HG03097 (cell line): Measurements from ENCODE around the gene MYO5C.
"Not testable (repeated sequence)": the region's sequence is repeated elsewhere in the genome, so short reads cannot be mapped to it uniquely, and the experiment has no call there.

ENCODE experiments used
- ATAC-seq: cut with Tn5 transposase; IDR thresholded peaks from one replicate; pipeline ENCODE4 v1.9.1; 2021; ENCODE audit not compliant: unreplicated experiment, low FRiP score

MYO5C gene

GRCh38 chr15:52246686-52247431 is 48.7 kb downstream of the MYO5C start:
- no peak for ATAC-seq

GRCh38 chr15:52243697-52244555 is 51.7 kb downstream of the MYO5C start:
- ATAC-seq = no peak

GRCh38 chr15:52243286-52243685 is 52.3 kb downstream of the MYO5C start:
- no peak for ATAC-seq

- ATAC-seq = no peak
Observed at GRCh38 chr15:52241489-52241888, 54.1 kb downstream of the MYO5C start.

- ATAC-seq = no peak
Observed at GRCh38 chr15:52240166-52240565, 55.4 kb downstream of the MYO5C start.

- ATAC-seq = not testable (repeated sequence)
Observed at GRCh38 chr15:52238989-52239525, 56.5 kb downstream of the MYO5C start.

GRCh38 chr15:52238149-52238548 is 57.5 kb downstream of the MYO5C start:
- no peak for ATAC-seq

GRCh38 chr15:52236013-52236412 is 59.6 kb downstream of the MYO5C start:
- ATAC-seq = no peak

GRCh38 chr15:52234596-52235541 is 60.7 kb downstream of the MYO5C start:
- no peak for ATAC-seq

- ATAC-seq = no peak
Observed at GRCh38 chr15:52233405-52233804, 62.2 kb downstream of the MYO5C start.

GRCh38 chr15:52232327-52232726 is 63.3 kb downstream of the MYO5C start:
- no peak for ATAC-seq

GRCh38 chr15:52230073-52230472 is 65.5 kb downstream of the MYO5C start:
- ATAC-seq = no peak

- no peak for ATAC-seq
Observed at GRCh38 chr15:52228921-52229320, 66.7 kb downstream of the MYO5C start.

- peak; percentile 76 for ATAC-seq
Observed at GRCh38 chr15:52227456-52227855, 68.1 kb downstream of the MYO5C start.

GRCh38 chr15:52225230-52225629 is 70.4 kb downstream of the MYO5C start:
- ATAC-seq = no peak

GRCh38 chr15:52224211-52224610 is 71.4 kb downstream of the MYO5C start:
- no peak for ATAC-seq

GRCh38 chr15:52221730-52222129 is 73.9 kb downstream of the MYO5C start:
- ATAC-seq = peak; percentile 74

- peak; percentile 24 for ATAC-seq
Observed at GRCh38 chr15:52220937-52221660, 74.5 kb downstream of the MYO5C start.

- ATAC-seq = no peak
Observed at GRCh38 chr15:52220251-52220650, 75.4 kb downstream of the MYO5C start.

GRCh38 chr15:52218816-52219215 is 76.8 kb downstream of the MYO5C start:
- no peak for ATAC-seq
